Upper lobe of right lung (tissue), 1 donor: ENCODE measurements around the gene NOP53. TPM values are rescaled to one million over a fixed set of nuclear protein-coding genes. Genes with fewer than 3 reads are reported as not detected.

Experiments used
- ATAC-seq: fragments of 200-7000 bp; cut with Tn5 transposase; one replicate; pipeline ENCODE4 v1.9.1; 2020; ENCODE audit warnings: mild to moderate bottlenecking, moderate library complexity
- DNase-seq: peaks from one replicate; pipeline ENCODE4 v3.0.0-alpha.2; 2020
- H3K27ac ChIP-seq: fragments of 200-600 bp; one replicate; pipeline ENCODE4 v1.8.0; 2022
- H3K27me3 ChIP-seq: fragments of 200-600 bp; one replicate; pipeline ENCODE4 v1.8.0; 2022; ENCODE audit warnings: mild to moderate bottlenecking
- H3K36me3 ChIP-seq: fragments of 200-600 bp; one replicate; pipeline ENCODE4 v1.8.0; 2022
- H3K4me1 ChIP-seq: fragments of 200-600 bp; one replicate; pipeline ENCODE4 v1.8.0; 2022
- H3K4me3 ChIP-seq: fragments of 200-600 bp; one replicate; pipeline ENCODE4 v1.8.0; 2022; ENCODE audit warnings: mild to moderate bottlenecking
- H3K9me3 ChIP-seq: fragments of 200-600 bp; one replicate; pipeline ENCODE4 v1.8.0; 2022
- CTCF ChIP-seq: fragments of 200-600 bp; IDR thresholded peaks from one replicate; pipeline ENCODE4 v1.8.0; 2022; ENCODE audit warnings: antibody characterized with exemption
- intact Hi-C: fragments of 100-400 bp; cut with DNase I; formaldehyde crosslinking; loops from one replicate; pipeline ENCODE4 v1.11.0; 2022
- total RNA-seq: library from RNA; stranded (reverse); fragmentation: NEBNext Ultra II Directional; extraction: Animal tissue kit (Norgen Biotek cat#: 25700); gene quantifications from one replicate; pipeline ENCODE4 v1.2.1, GENCODE V29; 2021
- donor health status: DM: no; HTN: yes; CAD: no; lungs with severe emphysema.

The NOP53 gene
- total RNA-seq, 1 donor from 2014 or later = 260 TPM

GRCh38 chr19:47755065-47755761, 9.9 kb downstream of the NOP53 start:
- TF ChIP-seq CTCF = no peak
- ATAC-seq (no peak), DNase-seq (no peak)
- no peaks in the 10 kb centered on the region for H3K4me1 ChIP-seq
- intact Hi-C loops = no loop called here
- peaks cover 5% of the 10 kb centered on the region for H3K9me3 ChIP-seq
- H3K4me3 ChIP-seq = no peak overlapping the region
- H3K36me3 ChIP-seq = peaks cover 100% of the 10 kb centered on the region
- no peak overlapping the region for H3K27ac ChIP-seq
- no peaks in the 10 kb centered on the region for H3K27me3 ChIP-seq

GRCh38 chr19:47755762-47756626, 10.6 kb downstream of the NOP53 start:
- intact Hi-C loops = no loop called here
- Histone ChIP-seq H3K9me3 (peaks cover 5% of the 10 kb centered on the region), H3K27me3 (no peaks in the 10 kb centered on the region), H3K4me1 (no peaks in the 10 kb centered on the region), H3K27ac (no peak overlapping the region), H3K36me3 (peaks cover 94% of the 10 kb centered on the region), H3K4me3 (no peak overlapping the region)
- TF ChIP-seq CTCF = no peak
- no peak for DNase-seq
- no peak for ATAC-seq

- Histone ChIP-seq H3K4me3 (no peak overlapping the region), H3K27me3 (no peaks in the 10 kb centered on the region), H3K36me3 (peaks cover 89% of the 10 kb centered on the region), H3K27ac (no peak overlapping the region), H3K4me1 (no peaks in the 10 kb centered on the region), H3K9me3 (peaks cover 5% of the 10 kb centered on the region)
- TF ChIP-seq CTCF = no peak
- intact Hi-C loops = no loop called here
- DNase-seq = no peak
- no peak for ATAC-seq
These were observed 11.2 kb downstream of the NOP53 start for GRCh38 chr19:47756627-47756929.

- Histone ChIP-seq H3K9me3 (peaks cover 5% of the 10 kb centered on the region), H3K27me3 (no peaks in the 10 kb centered on the region), H3K36me3 (peaks cover 84% of the 10 kb centered on the region), H3K4me1 (no peaks in the 10 kb centered on the region), H3K4me3 (no peak overlapping the region), H3K27ac (no peak overlapping the region)
- ATAC-seq (no peak), DNase-seq (no peak)
- no peak for TF ChIP-seq CTCF
- intact Hi-C loops = no loop called here
These were observed 11.7 kb downstream of the NOP53 start for GRCh38 chr19:47756953-47757608.

- H3K36me3 ChIP-seq = peaks cover 76% of the 10 kb centered on the region
- DNase-seq = no peak
- no peak overlapping the region for H3K4me3 ChIP-seq
- no peak for TF ChIP-seq CTCF
- H3K4me1 ChIP-seq = no peaks in the 10 kb centered on the region
- ATAC-seq = no peak
- H3K27ac ChIP-seq = no peak overlapping the region
- intact Hi-C loops = no loop called here
- no peaks in the 10 kb centered on the region for H3K27me3 ChIP-seq
- H3K9me3 ChIP-seq = peaks cover 5% of the 10 kb centered on the region
These were observed 12.5 kb downstream of the NOP53 start for GRCh38 chr19:47757617-47758442.
